Right atrium auricular region (tissue), 2 donors: Measurements from ENCODE around the gene ENOSF1. TPM values are rescaled to one million over a fixed set of nuclear protein-coding genes. Genes with fewer than 3 reads are reported as not detected.
A peak's percentile ranks its signal among the peaks of the same experiment; 100 is the strongest.

Experiments used
- DNase-seq: peaks from one replicate; pipeline ENCODE4 v3.0.0-alpha.2; 2019; ENCODE audit warnings: low spot score
- H3K27ac ChIP-seq, 2 donors: fragments of 200-600 bp; sonication (generic); 1 replicate in 1 of 2; 2 replicates in 1 of 2; pipeline ENCODE4 v1.5.1; 2016 to 2019
- H3K27me3 ChIP-seq, 2 donors: fragments of 200-600 bp; sonication (generic); one replicate each; pipeline versions ENCODE4 v1.5.1 to v1.6.0; 2017 to 2019
- H3K36me3 ChIP-seq: fragments of 200-600 bp; sonication (generic); one replicate; pipeline ENCODE4 v1.5.1; 2016
- H3K4me1 ChIP-seq, 2 donors: fragments of 200-600 bp; sonication (generic); one replicate each; pipeline versions ENCODE4 v1.5.1 to v1.6.0; 2017 to 2019
- H3K4me3 ChIP-seq, 2 donors: fragments of 200-600 bp; sonication (generic); 1 replicate in 1 of 2; 2 replicates in 1 of 2; pipeline ENCODE4 v1.5.1; 2017 to 2019; ENCODE audit warnings: mild to moderate bottlenecking in 1 of 2, moderate library complexity in 1 of 2
- H3K9me3 ChIP-seq, 2 donors: fragments of 200-600 bp; sonication (generic); one replicate each; pipeline ENCODE4 v1.5.1; 2019
- total RNA-seq, 2 donors: library from RNA; depleted of rRNA; stranded (reverse); fragments of >200 nt; gene quantifications; one replicate each; pipeline ENCODE4 v1.1.0, GENCODE V29; 2016
- TF ChIP-seq, protein P1 (sequence below), 2 donors: fragments of 200-600 bp; sonication (generic); IDR thresholded peaks; one replicate each; pipeline ENCODE4 v1.5.1; 2019; ENCODE audit warnings: antibody characterized with exemption in 2 of 2

The ENOSF1 gene
- total RNA-seq, 2 donors from 2014 or later: 13.7 to 24.4 TPM

DNA sequence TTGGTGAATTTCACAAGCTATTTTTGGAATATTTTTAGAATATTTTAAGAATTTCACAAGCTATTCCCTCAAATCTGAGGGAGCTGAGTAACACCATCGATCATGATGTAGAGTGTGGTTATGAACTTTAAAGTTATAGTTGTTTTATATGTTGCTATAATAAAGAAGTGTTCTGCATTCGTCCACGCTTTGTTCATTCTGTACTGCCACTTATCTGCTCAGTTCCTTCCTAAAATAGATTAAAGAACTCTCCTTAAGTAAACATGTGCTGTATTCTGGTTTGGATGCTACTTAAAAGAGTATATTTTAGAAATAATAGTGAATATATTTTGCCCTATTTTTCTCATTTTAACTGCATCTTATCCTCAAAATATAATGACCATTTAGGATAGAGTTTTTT is 39.1 kb downstream of the ENOSF1 start:
- peak overlapping the region in 1 of 2 donors; percentile 20 for H3K27ac ChIP-seq
- peaks cover 32% of the 10 kb centered on the region for H3K36me3 ChIP-seq

GRCh38 chr18:671405-671804 is 41.0 kb downstream of the ENOSF1 start:
- H3K27ac ChIP-seq: no peak overlapping the region
- TF ChIP-seq, protein P1, sequence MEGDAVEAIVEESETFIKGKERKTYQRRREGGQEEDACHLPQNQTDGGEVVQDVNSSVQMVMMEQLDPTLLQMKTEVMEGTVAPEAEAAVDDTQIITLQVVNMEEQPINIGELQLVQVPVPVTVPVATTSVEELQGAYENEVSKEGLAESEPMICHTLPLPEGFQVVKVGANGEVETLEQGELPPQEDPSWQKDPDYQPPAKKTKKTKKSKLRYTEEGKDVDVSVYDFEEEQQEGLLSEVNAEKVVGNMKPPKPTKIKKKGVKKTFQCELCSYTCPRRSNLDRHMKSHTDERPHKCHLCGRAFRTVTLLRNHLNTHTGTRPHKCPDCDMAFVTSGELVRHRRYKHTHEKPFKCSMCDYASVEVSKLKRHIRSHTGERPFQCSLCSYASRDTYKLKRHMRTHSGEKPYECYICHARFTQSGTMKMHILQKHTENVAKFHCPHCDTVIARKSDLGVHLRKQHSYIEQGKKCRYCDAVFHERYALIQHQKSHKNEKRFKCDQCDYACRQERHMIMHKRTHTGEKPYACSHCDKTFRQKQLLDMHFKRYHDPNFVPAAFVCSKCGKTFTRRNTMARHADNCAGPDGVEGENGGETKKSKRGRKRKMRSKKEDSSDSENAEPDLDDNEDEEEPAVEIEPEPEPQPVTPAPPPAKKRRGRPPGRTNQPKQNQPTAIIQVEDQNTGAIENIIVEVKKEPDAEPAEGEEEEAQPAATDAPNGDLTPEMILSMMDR (IDR thresholded peaks at IDR 0.05): no peak
- DNase-seq: no peak
- no peak overlapping the region for H3K4me3 ChIP-seq
- no peaks in the 10 kb centered on the region for H3K4me1 ChIP-seq
- no peaks in the 10 kb centered on the region for H3K9me3 ChIP-seq
- peaks cover 14% of the 10 kb centered on the region for H3K36me3 ChIP-seq
- H3K27me3 ChIP-seq: no peaks in the 10 kb centered on the region

More for the DNA sequence above, 39.1 kb downstream of the ENOSF1 start:
- DNase-seq: no peak
- H3K4me1 ChIP-seq: no peaks in the 10 kb centered on the region
- no peaks in the 10 kb centered on the region for H3K27me3 ChIP-seq
- H3K9me3 ChIP-seq: no peaks in the 10 kb centered on the region
- H3K4me3 ChIP-seq: no peak overlapping the region
- TF ChIP-seq, protein P1 (IDR thresholded peaks at IDR 0.05): no peak

DNA sequence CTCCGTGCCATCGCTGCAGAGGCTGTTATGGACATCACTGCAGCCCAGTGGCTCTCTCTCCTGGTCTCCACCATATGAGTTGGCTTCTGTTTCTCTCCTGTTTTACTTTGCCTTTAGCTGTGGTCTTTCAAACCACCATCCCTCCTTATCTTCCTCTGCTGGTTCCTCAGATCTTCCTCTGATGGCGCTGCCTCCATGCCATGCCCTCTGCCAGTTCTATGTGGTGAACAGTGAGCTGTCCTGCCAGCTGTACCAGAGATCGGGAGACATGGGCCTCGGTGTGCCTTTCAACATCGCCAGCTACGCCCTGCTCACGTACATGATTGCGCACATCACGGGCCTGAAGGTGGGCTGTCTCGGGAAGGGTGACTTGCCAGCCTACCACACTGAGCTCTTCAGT is 41.9 kb downstream of the ENOSF1 start:
- TF ChIP-seq, protein P1 (IDR thresholded peaks at IDR 0.05): no peak
- H3K36me3 ChIP-seq: peaks cover 14% of the 10 kb centered on the region
- no peaks in the 10 kb centered on the region for H3K9me3 ChIP-seq
- DNase-seq: peak; percentile 40
- H3K27me3 ChIP-seq: no peaks in the 10 kb centered on the region
- H3K4me1 ChIP-seq: no peaks in the 10 kb centered on the region
- H3K27ac ChIP-seq: no peak overlapping the region
- H3K4me3 ChIP-seq: no peak overlapping the region

DNA sequence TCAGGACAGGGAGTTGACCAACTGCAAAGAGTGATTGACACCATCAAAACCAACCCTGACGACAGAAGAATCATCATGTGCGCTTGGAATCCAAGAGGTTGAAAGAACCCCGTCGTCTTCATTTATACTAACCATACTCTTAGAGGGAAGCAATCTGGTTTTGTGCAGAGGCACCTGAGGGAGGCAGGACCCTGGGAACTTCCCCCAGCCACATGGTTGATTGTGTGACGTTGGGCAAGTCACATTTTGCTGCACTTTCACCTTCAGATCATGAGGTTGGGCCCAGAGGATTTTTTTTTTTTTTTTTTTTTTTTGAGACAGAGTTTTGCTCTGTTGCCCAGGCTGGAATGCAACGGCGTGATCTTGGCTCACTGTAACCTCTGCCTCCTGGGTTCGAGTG is 43.4 kb downstream of the ENOSF1 start:
- no peak overlapping the region for H3K27ac ChIP-seq
- H3K4me3 ChIP-seq: no peak overlapping the region
- H3K9me3 ChIP-seq: no peaks in the 10 kb centered on the region
- no peaks in the 10 kb centered on the region for H3K4me1 ChIP-seq
- TF ChIP-seq, protein P1 (IDR thresholded peaks at IDR 0.05): no peak
- no peak for DNase-seq
- no peaks in the 10 kb centered on the region for H3K27me3 ChIP-seq
- H3K36me3 ChIP-seq: peaks cover 14% of the 10 kb centered on the region

- DNase-seq: no peak
- H3K36me3 ChIP-seq: peaks cover 14% of the 10 kb centered on the region
- H3K9me3 ChIP-seq: no peaks in the 10 kb centered on the region
- H3K27ac ChIP-seq: no peak overlapping the region
- no peak overlapping the region for H3K4me3 ChIP-seq
- TF ChIP-seq, protein P1 (IDR thresholded peaks at IDR 0.05): no peak
- no peaks in the 10 kb centered on the region for H3K4me1 ChIP-seq
- H3K27me3 ChIP-seq: no peaks in the 10 kb centered on the region
Measured at GRCh38 chr18:668260-668659, 44.2 kb downstream of the ENOSF1 start.

GRCh38 chr18:666628-667027 is 45.8 kb downstream of the ENOSF1 start:
- Histone ChIP-seq H3K4me1 (no peaks in the 10 kb centered on the region), H3K4me3 (no peak overlapping the region), H3K9me3 (no peaks in the 10 kb centered on the region), H3K27ac (no peak overlapping the region), H3K36me3 (peaks cover 14% of the 10 kb centered on the region), H3K27me3 (no peaks in the 10 kb centered on the region)
- TF ChIP-seq, protein P1 (IDR thresholded peaks at IDR 0.05): no peak
- DNase-seq: no peak
